Neural cell (in vitro differentiated cells): ENCODE measurements around the gene PAK4. TPM values are rescaled to one million over a fixed set of nuclear protein-coding genes. Genes with fewer than 3 reads are reported as not detected.

Source experiments
- H2AFZ ChIP-seq: fragments of 200-600, 300-800 bp; sonication (generic), shearing (Covaris generic); 2 replicates; pipeline ENCODE4 v1.6.0; 2014; ENCODE audit warnings: low read depth, mild to moderate bottlenecking, antibody characterized with exemption, low read length, moderate library complexity
- H3F3A ChIP-seq: fragments of 200-600 bp; shearing (Covaris generic); 2 replicates; pipeline ENCODE4 v1.6.1; 2016; ENCODE audit warnings: mild to moderate bottlenecking, moderate library complexity, mixed read lengths, antibody characterized with exemption, low read length; ENCODE audit not compliant: insufficient read depth, poor library complexity, severe bottlenecking
- H3K27ac ChIP-seq: fragments of 200-600, 300-800 bp; sonication (generic), shearing (Covaris generic); 2 replicates; pipeline ENCODE4 v1.5.1; 2014; ENCODE audit warnings: mild to moderate bottlenecking, low read length, moderate library complexity
- H3K27me3 ChIP-seq: fragments of 300-800, 200-600 bp; sonication (generic), shearing (Covaris generic); 2 replicates; pipeline ENCODE4 v1.6.0; 2014; ENCODE audit warnings: mild to moderate bottlenecking, low read depth, low read length, moderate library complexity; ENCODE audit not compliant: insufficient read depth
- H3K36me3 ChIP-seq: fragments of 300-800, 200-600 bp; sonication (generic), shearing (Covaris generic); 2 replicates; pipeline ENCODE4 v1.5.1; 2014; ENCODE audit warnings: mild to moderate bottlenecking, antibody characterized with exemption, low read length, moderate library complexity; ENCODE audit not compliant: insufficient read depth
- H3K4me2 ChIP-seq: fragments of 300-800, 200-600 bp; sonication (generic), shearing (Covaris generic); 2 replicates; pipeline ENCODE4 v1.6.0; 2014; ENCODE audit warnings: mild to moderate bottlenecking, low read length
- H3K4me3 ChIP-seq: fragments of 300-800, 200-600 bp; sonication (generic), shearing (Covaris generic); 2 replicates; pipeline ENCODE4 v1.5.1; 2014; ENCODE audit warnings: mild to moderate bottlenecking, low read length, moderate library complexity
- H3K79me2 ChIP-seq: fragments of 200-600 bp; shearing (Covaris generic); replicated peaks from 2 replicates; pipeline ENCODE4 v1.6.0; 2014; ENCODE audit warnings: mild to moderate bottlenecking, low read length, moderate library complexity; ENCODE audit not compliant: insufficient read depth
- H3K9ac ChIP-seq: fragments of 300-800, 200-600 bp; sonication (generic), shearing (Covaris generic); 2 replicates; pipeline ENCODE4 v1.6.1; 2016; ENCODE audit warnings: mild to moderate bottlenecking, low read length, mixed read lengths
- H3K9me2 ChIP-seq: fragments of 200-600 bp; shearing (Covaris generic); 2 replicates; pipeline ENCODE4 v1.6.1; 2016; ENCODE audit warnings: mild to moderate bottlenecking, low read length, mixed read lengths; ENCODE audit not compliant: insufficient read depth
- H3K9me3 ChIP-seq: fragments of 200-600, 300-800 bp; sonication (generic), shearing (Covaris generic); 2 replicates; pipeline ENCODE4 v1.6.1; 2016; ENCODE audit warnings: mild to moderate bottlenecking, mixed run types, low read length, moderate library complexity, mixed read lengths
- H4K20me1 ChIP-seq: fragments of 200-600 bp; shearing (Covaris generic); 2 replicates; pipeline ENCODE4 v1.6.1; 2016; ENCODE audit warnings: mild to moderate bottlenecking, mixed run types; ENCODE audit not compliant: insufficient read depth
- EP300 ChIP-seq: fragments of 450-650 bp; conservative IDR thresholded peaks from 2 replicates; pipeline ENCODE4 v1.6.1; 2014; ENCODE audit warnings: antibody characterized with exemption, mild to moderate bottlenecking, moderate library complexity; ENCODE audit not compliant: poor library complexity, severe bottlenecking
- EZH2 ChIP-seq: fragments of 200-600, 300-800 bp; shearing (Covaris generic), sonication (generic); IDR thresholded peaks from 2 replicates; pipeline ENCODE4 v1.6.1; 2014; ENCODE audit warnings: antibody characterized with exemption, low read length, borderline replicate concordance, mild to moderate bottlenecking; ENCODE audit not compliant: insufficient read depth, poor library complexity, severe bottlenecking
- MXI1 ChIP-seq: fragments of 450-650 bp; conservative IDR thresholded peaks from 2 replicates; pipeline ENCODE4 v1.6.1; 2014; ENCODE audit warnings: antibody characterized with exemption, mild to moderate bottlenecking; ENCODE audit not compliant: poor library complexity, severe bottlenecking
- POLR2AphosphoS5 ChIP-seq: IDR thresholded peaks from 2 replicates; pipeline ENCODE4 v1.6.1; 2012
- RAD21 ChIP-seq: fragments of 450-650 bp; conservative IDR thresholded peaks from 2 replicates; pipeline ENCODE4 v1.6.1; 2014; ENCODE audit warnings: antibody characterized with exemption, mild to moderate bottlenecking, moderate library complexity
- SMC3 ChIP-seq: fragments of 450-650 bp; conservative IDR thresholded peaks from 2 replicates; pipeline ENCODE4 v1.6.1; 2014; ENCODE audit warnings: antibody characterized with exemption, mild to moderate bottlenecking, moderate library complexity; ENCODE audit not compliant: poor library complexity
- TAF1 ChIP-seq: IDR thresholded peaks from 2 replicates; pipeline ENCODE4 v1.6.1; 2012; ENCODE audit warnings: low read depth
- polyA plus RNA-seq: library from polyadenylated mRNA; depleted of rRNA; stranded (reverse); fragments of >200 nt; gene quantifications from 2 replicates; pipeline ENCODE4 v1.2.3, GENCODE V29; 2014
- TF ChIP-seq, protein P1 (sequence below): IDR thresholded peaks from 2 replicates; pipeline ENCODE4 v1.6.1; 2012; ENCODE audit warnings: borderline replicate concordance
- TF ChIP-seq, protein P2 (sequence below): fragments of 450-650 bp; IDR thresholded peaks from 2 replicates; pipeline ENCODE4 v1.5.1; 2014; ENCODE audit warnings: antibody characterized with exemption, mild to moderate bottlenecking, moderate library complexity; ENCODE audit not compliant: poor library complexity, severe bottlenecking

PAK4 gene
- polyA plus RNA-seq, 1 donor from 2014 or later: 5.4 TPM

- no peaks in the 10 kb centered on the region for H3K9me2 ChIP-seq
- no peak for TF ChIP-seq EZH2
- TF ChIP-seq EP300: no peak
- TF ChIP-seq, protein P1, sequence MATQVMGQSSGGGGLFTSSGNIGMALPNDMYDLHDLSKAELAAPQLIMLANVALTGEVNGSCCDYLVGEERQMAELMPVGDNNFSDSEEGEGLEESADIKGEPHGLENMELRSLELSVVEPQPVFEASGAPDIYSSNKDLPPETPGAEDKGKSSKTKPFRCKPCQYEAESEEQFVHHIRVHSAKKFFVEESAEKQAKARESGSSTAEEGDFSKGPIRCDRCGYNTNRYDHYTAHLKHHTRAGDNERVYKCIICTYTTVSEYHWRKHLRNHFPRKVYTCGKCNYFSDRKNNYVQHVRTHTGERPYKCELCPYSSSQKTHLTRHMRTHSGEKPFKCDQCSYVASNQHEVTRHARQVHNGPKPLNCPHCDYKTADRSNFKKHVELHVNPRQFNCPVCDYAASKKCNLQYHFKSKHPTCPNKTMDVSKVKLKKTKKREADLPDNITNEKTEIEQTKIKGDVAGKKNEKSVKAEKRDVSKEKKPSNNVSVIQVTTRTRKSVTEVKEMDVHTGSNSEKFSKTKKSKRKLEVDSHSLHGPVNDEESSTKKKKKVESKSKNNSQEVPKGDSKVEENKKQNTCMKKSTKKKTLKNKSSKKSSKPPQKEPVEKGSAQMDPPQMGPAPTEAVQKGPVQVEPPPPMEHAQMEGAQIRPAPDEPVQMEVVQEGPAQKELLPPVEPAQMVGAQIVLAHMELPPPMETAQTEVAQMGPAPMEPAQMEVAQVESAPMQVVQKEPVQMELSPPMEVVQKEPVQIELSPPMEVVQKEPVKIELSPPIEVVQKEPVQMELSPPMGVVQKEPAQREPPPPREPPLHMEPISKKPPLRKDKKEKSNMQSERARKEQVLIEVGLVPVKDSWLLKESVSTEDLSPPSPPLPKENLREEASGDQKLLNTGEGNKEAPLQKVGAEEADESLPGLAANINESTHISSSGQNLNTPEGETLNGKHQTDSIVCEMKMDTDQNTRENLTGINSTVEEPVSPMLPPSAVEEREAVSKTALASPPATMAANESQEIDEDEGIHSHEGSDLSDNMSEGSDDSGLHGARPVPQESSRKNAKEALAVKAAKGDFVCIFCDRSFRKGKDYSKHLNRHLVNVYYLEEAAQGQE: no peak
- TF ChIP-seq MXI1: no peak
- TF ChIP-seq POLR2AphosphoS5: no peak
- TF ChIP-seq RAD21: no peak
- no peak for TF ChIP-seq SMC3
- TF ChIP-seq TAF1: no peak
- TF ChIP-seq, protein P2, sequence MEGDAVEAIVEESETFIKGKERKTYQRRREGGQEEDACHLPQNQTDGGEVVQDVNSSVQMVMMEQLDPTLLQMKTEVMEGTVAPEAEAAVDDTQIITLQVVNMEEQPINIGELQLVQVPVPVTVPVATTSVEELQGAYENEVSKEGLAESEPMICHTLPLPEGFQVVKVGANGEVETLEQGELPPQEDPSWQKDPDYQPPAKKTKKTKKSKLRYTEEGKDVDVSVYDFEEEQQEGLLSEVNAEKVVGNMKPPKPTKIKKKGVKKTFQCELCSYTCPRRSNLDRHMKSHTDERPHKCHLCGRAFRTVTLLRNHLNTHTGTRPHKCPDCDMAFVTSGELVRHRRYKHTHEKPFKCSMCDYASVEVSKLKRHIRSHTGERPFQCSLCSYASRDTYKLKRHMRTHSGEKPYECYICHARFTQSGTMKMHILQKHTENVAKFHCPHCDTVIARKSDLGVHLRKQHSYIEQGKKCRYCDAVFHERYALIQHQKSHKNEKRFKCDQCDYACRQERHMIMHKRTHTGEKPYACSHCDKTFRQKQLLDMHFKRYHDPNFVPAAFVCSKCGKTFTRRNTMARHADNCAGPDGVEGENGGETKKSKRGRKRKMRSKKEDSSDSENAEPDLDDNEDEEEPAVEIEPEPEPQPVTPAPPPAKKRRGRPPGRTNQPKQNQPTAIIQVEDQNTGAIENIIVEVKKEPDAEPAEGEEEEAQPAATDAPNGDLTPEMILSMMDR: no peak
- peaks cover 20% of the 10 kb centered on the region for H3K27me3 ChIP-seq
- no peak overlapping the region for H3K4me3 ChIP-seq
- H3K9ac ChIP-seq: no peak overlapping the region
- no peaks in the 10 kb centered on the region for H3F3A ChIP-seq
- no peak overlapping the region for H3K27ac ChIP-seq
- no peak overlapping the region for H3K4me2 ChIP-seq
- H3K9me3 ChIP-seq: no peaks in the 10 kb centered on the region
- H3K79me2 ChIP-seq: no peaks in the 10 kb centered on the region
- H3K36me3 ChIP-seq: no peaks in the 10 kb centered on the region
- no peaks in the 10 kb centered on the region for H4K20me1 ChIP-seq
- H2AFZ ChIP-seq: no peak overlapping the region
These were observed 77.4 kb downstream of the PAK4 start for GRCh38 chr19:39202998-39203355.

- Histone ChIP-seq H3K9me2 (no peaks in the 10 kb centered on the region), H3K36me3 (no peaks in the 10 kb centered on the region), H3F3A (no peaks in the 10 kb centered on the region), H3K9me3 (no peaks in the 10 kb centered on the region), H2AFZ (no peak within 1 kb of the TSS), H3K27me3 (peaks cover 17% of the 10 kb centered on the region), H3K79me2 (no peaks in the 10 kb centered on the region), H4K20me1 (no peaks in the 10 kb centered on the region), H3K4me2 (no peak within 1 kb of the TSS), H3K9ac (no peak within 1 kb of the TSS), H3K27ac (no peak within 1 kb of the TSS), H3K4me3 (no peak within 1 kb of the TSS)
- TF ChIP-seq EZH2 (no peak), EP300 (no peak), POLR2AphosphoS5 (no peak), MXI1 (no peak), SMC3 (no peak), RAD21 (no peak), TAF1 (no peak)
- TF ChIP-seq, protein P1: no peak
- TF ChIP-seq, protein P2: no peak
These were observed 78.1 kb downstream of the PAK4 start, which contains the start of gene SYCN for GRCh38 chr19:39203372-39204341. SYCN (minus strand) TSS chr19:39204263; CDS start chr19:39204254, 9 bp downstream.
